Effector memory CD4-positive, alpha-beta T cell (primary cell): Measurements from ENCODE around the gene FABP6.

Experiments
- DNase-seq, 3 donors: peaks; one replicate each; pipeline ENCODE4 v3.0.0-alpha.2; 2020
- H3K27ac ChIP-seq: 2 replicates; pipeline ENCODE4 v1.7.0; 2013; ENCODE audit warnings: mild to moderate bottlenecking, low read length, moderate library complexity; ENCODE audit not compliant: insufficient read depth, poor library complexity, severe bottlenecking
- H3K27me3 ChIP-seq: replicated peaks from 2 replicates; pipeline ENCODE4 v1.7.0; 2013; ENCODE audit warnings: mild to moderate bottlenecking, low read length; ENCODE audit not compliant: insufficient read depth, control insufficient read depth, poor library complexity, severe bottlenecking
- H3K36me3 ChIP-seq: 2 replicates; pipeline ENCODE4 v1.7.0; 2013; ENCODE audit warnings: mild to moderate bottlenecking, low read length, moderate library complexity; ENCODE audit not compliant: control insufficient read depth, insufficient read depth
- H3K4me1 ChIP-seq: 2 replicates; pipeline ENCODE4 v1.7.0; 2013; ENCODE audit warnings: low read length, mild to moderate bottlenecking; ENCODE audit not compliant: control insufficient read depth, insufficient read depth, poor library complexity, severe bottlenecking
- H3K4me3 ChIP-seq: 2 replicates; pipeline ENCODE4 v1.7.0; 2013; ENCODE audit warnings: low read length, low read depth, mild to moderate bottlenecking; ENCODE audit not compliant: insufficient read depth, poor library complexity, severe bottlenecking
- H3K9me3 ChIP-seq: 2 replicates; pipeline ENCODE4 v1.7.0; 2013; ENCODE audit warnings: mild to moderate bottlenecking, low read length, moderate library complexity; ENCODE audit not compliant: control insufficient read depth

FABP6 gene

GRCh38 chr5:160260006-160260775 lies 30.9 kb downstream of the FABP6 start:
- Histone ChIP-seq H3K4me1 (no peaks in the 10 kb centered on the region), H3K36me3 (no peaks in the 10 kb centered on the region), H3K9me3 (no peaks in the 10 kb centered on the region), H3K4me3 (no peak overlapping the region), H3K27ac (no peak overlapping the region), H3K27me3 (no peaks in the 10 kb centered on the region)
- no peak for DNase-seq

- H3K27me3 ChIP-seq, result no peaks in the 10 kb centered on the region
- no peak for DNase-seq
- no peaks in the 10 kb centered on the region for H3K4me1 ChIP-seq
- H3K9me3 ChIP-seq, result no peaks in the 10 kb centered on the region
- no peaks in the 10 kb centered on the region for H3K36me3 ChIP-seq
- H3K4me3 ChIP-seq, result no peak overlapping the region
- no peak overlapping the region for H3K27ac ChIP-seq
Observed at GRCh38 chr5:160260881-160261815, 31.8 kb downstream of the FABP6 start.

- Histone ChIP-seq H3K27ac (no peak overlapping the region), H3K4me1 (no peaks in the 10 kb centered on the region), H3K27me3 (no peaks in the 10 kb centered on the region), H3K4me3 (no peak overlapping the region), H3K9me3 (no peaks in the 10 kb centered on the region), H3K36me3 (no peaks in the 10 kb centered on the region)
- no peak for DNase-seq
Observed at GRCh38 chr5:160262151-160263074, 33.1 kb downstream of the FABP6 start.

GRCh38 chr5:160263326-160263855 lies 34.1 kb downstream of the FABP6 start:
- DNase-seq, result no peak
- Histone ChIP-seq H3K4me3 (no peak overlapping the region), H3K36me3 (no peaks in the 10 kb centered on the region), H3K27ac (no peak overlapping the region), H3K27me3 (no peaks in the 10 kb centered on the region), H3K4me1 (no peaks in the 10 kb centered on the region), H3K9me3 (no peaks in the 10 kb centered on the region)

GRCh38 chr5:160266044-160266443 lies 36.7 kb downstream of the FABP6 start:
- Histone ChIP-seq H3K27ac (no peak overlapping the region), H3K9me3 (no peaks in the 10 kb centered on the region), H3K36me3 (no peaks in the 10 kb centered on the region), H3K27me3 (no peaks in the 10 kb centered on the region), H3K4me1 (no peaks in the 10 kb centered on the region), H3K4me3 (no peak overlapping the region)
- no peak for DNase-seq

GRCh38 chr5:160266752-160267345 lies 37.5 kb downstream of the FABP6 start:
- no peaks in the 10 kb centered on the region for H3K9me3 ChIP-seq
- no peak for DNase-seq
- no peaks in the 10 kb centered on the region for H3K27me3 ChIP-seq
- H3K27ac ChIP-seq, result no peak overlapping the region
- no peaks in the 10 kb centered on the region for H3K4me1 ChIP-seq
- no peaks in the 10 kb centered on the region for H3K36me3 ChIP-seq
- H3K4me3 ChIP-seq, result no peak overlapping the region

- H3K4me3 ChIP-seq, result no peak overlapping the region
- H3K27ac ChIP-seq, result no peak overlapping the region
- H3K27me3 ChIP-seq, result no peaks in the 10 kb centered on the region
- no peaks in the 10 kb centered on the region for H3K4me1 ChIP-seq
- no peak for DNase-seq
- no peaks in the 10 kb centered on the region for H3K9me3 ChIP-seq
- no peaks in the 10 kb centered on the region for H3K36me3 ChIP-seq
Observed at GRCh38 chr5:160268121-160268520, 38.8 kb downstream of the FABP6 start.

GRCh38 chr5:160269017-160269416 lies 39.7 kb downstream of the FABP6 start:
- no peak for DNase-seq
- H3K36me3 ChIP-seq, result no peaks in the 10 kb centered on the region
- H3K27me3 ChIP-seq, result no peaks in the 10 kb centered on the region
- H3K4me1 ChIP-seq, result no peaks in the 10 kb centered on the region
- H3K4me3 ChIP-seq, result no peak overlapping the region
- no peak overlapping the region for H3K27ac ChIP-seq
- H3K9me3 ChIP-seq, result no peaks in the 10 kb centered on the region

- Histone ChIP-seq H3K9me3 (no peaks in the 10 kb centered on the region), H3K4me3 (no peak overlapping the region), H3K36me3 (no peaks in the 10 kb centered on the region), H3K4me1 (no peaks in the 10 kb centered on the region), H3K27me3 (no peaks in the 10 kb centered on the region), H3K27ac (no peak overlapping the region)
- no peak for DNase-seq
Observed at GRCh38 chr5:160270704-160271103, 41.4 kb downstream of the FABP6 start.
